HEK293 (cell line): ENCODE results near the gene SOX18.

Source experiments
- EGR2 ChIP-seq: fragments of 450-650 bp; formaldehyde crosslinking; IDR thresholded peaks from 2 replicates; pipeline ENCODE4 v1.5.1; 2016; ENCODE audit warnings: low read depth, missing biosample characterization, missing genetic modification characterization
- GLIS1 ChIP-seq: fragments of 450-650 bp; formaldehyde crosslinking; IDR thresholded peaks from 2 replicates; pipeline ENCODE4 v1.5.1; 2016; ENCODE audit warnings: missing biosample characterization, missing genetic modification characterization
- INSM2 ChIP-seq: fragments of 450-650 bp; formaldehyde crosslinking; IDR thresholded peaks from 2 replicates; pipeline ENCODE4 v1.5.1; 2016; ENCODE audit warnings: missing biosample characterization, missing genetic modification characterization
- KLF10 ChIP-seq: fragments of 450-650 bp; IDR thresholded peaks from 2 replicates; pipeline ENCODE4 v1.5.1; 2018; ENCODE audit warnings: missing biosample characterization, mild to moderate bottlenecking, missing genetic modification characterization
- OSR2 ChIP-seq: fragments of 450-650 bp; formaldehyde crosslinking; IDR thresholded peaks from 2 replicates; pipeline ENCODE4 v1.5.1; 2016; ENCODE audit warnings: missing biosample characterization, missing genetic modification characterization
- SCRT1 ChIP-seq: fragments of 450-650 bp; formaldehyde crosslinking; IDR thresholded peaks from 2 replicates; pipeline ENCODE4 v1.5.1; 2016; ENCODE audit warnings: missing biosample characterization, missing genetic modification characterization, borderline replicate concordance
- SCRT2 ChIP-seq: fragments of 450-650 bp; formaldehyde crosslinking; IDR thresholded peaks from 2 replicates; pipeline ENCODE4 v1.5.1; 2016; ENCODE audit warnings: missing biosample characterization, missing genetic modification characterization
- ZEB2 ChIP-seq: fragments of 450-650 bp; formaldehyde crosslinking; IDR thresholded peaks from 2 replicates; pipeline ENCODE4 v1.5.1; 2016; ENCODE audit warnings: missing biosample characterization, missing genetic modification characterization
- ZNF112 ChIP-seq: fragments of 450-650 bp; formaldehyde crosslinking; IDR thresholded peaks from 2 replicates; pipeline ENCODE4 v1.5.0; 2017; ENCODE audit warnings: missing biosample characterization, missing genetic modification characterization
- ZNF140 ChIP-seq: fragments of 450-650 bp; formaldehyde crosslinking; IDR thresholded peaks from 2 replicates; pipeline ENCODE4 v1.5.1; 2016; ENCODE audit warnings: missing biosample characterization, missing genetic modification characterization
- ZNF184 ChIP-seq: fragments of 450-650 bp; IDR thresholded peaks from 2 replicates; pipeline ENCODE4 v1.5.1; 2018; ENCODE audit warnings: missing biosample characterization, mild to moderate bottlenecking, missing genetic modification characterization
- ZNF248 ChIP-seq: fragments of 450-650 bp; formaldehyde crosslinking; IDR thresholded peaks from 2 replicates; pipeline ENCODE4 v1.5.1; 2017; ENCODE audit warnings: missing biosample characterization, missing genetic modification characterization
- ZNF423 ChIP-seq: fragments of 450-650 bp; formaldehyde crosslinking; IDR thresholded peaks from 2 replicates; pipeline ENCODE4 v1.5.1; 2016; ENCODE audit warnings: missing biosample characterization, missing genetic modification characterization
- ZNF692 ChIP-seq: fragments of 450-650 bp; formaldehyde crosslinking; IDR thresholded peaks from 2 replicates; pipeline ENCODE4 v1.5.1; 2016; ENCODE audit warnings: missing biosample characterization, missing genetic modification characterization
- ZSCAN30 ChIP-seq: fragments of 450-650 bp; IDR thresholded peaks from 2 replicates; pipeline ENCODE4 v1.5.1; 2018; ENCODE audit warnings: missing biosample characterization, mild to moderate bottlenecking, missing genetic modification characterization, moderate library complexity
- TF ChIP-seq, protein P1 (sequence below): fragments of 450-650 bp; formaldehyde crosslinking; IDR thresholded peaks from 2 replicates; pipeline ENCODE4 v1.5.1; 2016; ENCODE audit warnings: missing biosample characterization, missing genetic modification characterization
- TF ChIP-seq, protein P2 (sequence below): fragments of 450-650 bp; formaldehyde crosslinking; IDR thresholded peaks from 2 replicates; pipeline ENCODE4 v1.5.1; 2016; ENCODE audit warnings: missing biosample characterization, missing genetic modification characterization
- TF ChIP-seq, protein P3 (sequence below): fragments of 450-650 bp; formaldehyde crosslinking; IDR thresholded peaks from 2 replicates; pipeline ENCODE4; 2016; ENCODE audit warnings: missing biosample characterization, missing genetic modification characterization

The SOX18 gene

GRCh38 chr20:64039293-64040160 lies 9.9 kb downstream of the SOX18 start (continued):
- TF ChIP-seq INSM2 (tag by site-specific recombination) (no peak), OSR2 (no peak), ZNF184 (tag by site-specific recombination) (no peak), KLF10 (tag by site-specific recombination) (no peak), EGR2 (tag by site-specific recombination) (no peak), GLIS1 (tag by site-specific recombination) (peak; percentile 85), ZNF248 (tag by site-specific recombination) (no peak), ZNF112 (tag by site-specific recombination) (no peak), ZNF140 (tag by site-specific recombination) (no peak), SCRT1 (tag by site-specific recombination) (peak; percentile 77), ZSCAN30 (no peak), ZNF692 (tag by site-specific recombination) (no peak), ZNF423 (tag by site-specific recombination) (no peak), ZEB2 (tag by site-specific recombination) (0 out of 2 replicates have a peak, but pooled peaks have one; percentile 7), SCRT2 (tag by site-specific recombination) (peak; percentile 93)
- TF ChIP-seq, protein P1, sequence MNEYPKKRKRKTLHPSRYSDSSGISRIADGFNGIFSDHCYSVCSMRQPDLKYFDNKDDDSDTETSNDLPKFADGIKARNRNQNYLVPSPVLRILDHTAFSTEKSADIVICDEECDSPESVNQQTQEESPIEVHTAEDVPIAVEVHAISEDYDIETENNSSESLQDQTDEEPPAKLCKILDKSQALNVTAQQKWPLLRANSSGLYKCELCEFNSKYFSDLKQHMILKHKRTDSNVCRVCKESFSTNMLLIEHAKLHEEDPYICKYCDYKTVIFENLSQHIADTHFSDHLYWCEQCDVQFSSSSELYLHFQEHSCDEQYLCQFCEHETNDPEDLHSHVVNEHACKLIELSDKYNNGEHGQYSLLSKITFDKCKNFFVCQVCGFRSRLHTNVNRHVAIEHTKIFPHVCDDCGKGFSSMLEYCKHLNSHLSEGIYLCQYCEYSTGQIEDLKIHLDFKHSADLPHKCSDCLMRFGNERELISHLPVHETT (tag by site-specific recombination): no peak
- TF ChIP-seq, protein P2, sequence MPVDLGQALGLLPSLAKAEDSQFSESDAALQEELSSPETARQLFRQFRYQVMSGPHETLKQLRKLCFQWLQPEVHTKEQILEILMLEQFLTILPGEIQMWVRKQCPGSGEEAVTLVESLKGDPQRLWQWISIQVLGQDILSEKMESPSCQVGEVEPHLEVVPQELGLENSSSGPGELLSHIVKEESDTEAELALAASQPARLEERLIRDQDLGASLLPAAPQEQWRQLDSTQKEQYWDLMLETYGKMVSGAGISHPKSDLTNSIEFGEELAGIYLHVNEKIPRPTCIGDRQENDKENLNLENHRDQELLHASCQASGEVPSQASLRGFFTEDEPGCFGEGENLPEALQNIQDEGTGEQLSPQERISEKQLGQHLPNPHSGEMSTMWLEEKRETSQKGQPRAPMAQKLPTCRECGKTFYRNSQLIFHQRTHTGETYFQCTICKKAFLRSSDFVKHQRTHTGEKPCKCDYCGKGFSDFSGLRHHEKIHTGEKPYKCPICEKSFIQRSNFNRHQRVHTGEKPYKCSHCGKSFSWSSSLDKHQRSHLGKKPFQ: no peak
- TF ChIP-seq, protein P3, sequence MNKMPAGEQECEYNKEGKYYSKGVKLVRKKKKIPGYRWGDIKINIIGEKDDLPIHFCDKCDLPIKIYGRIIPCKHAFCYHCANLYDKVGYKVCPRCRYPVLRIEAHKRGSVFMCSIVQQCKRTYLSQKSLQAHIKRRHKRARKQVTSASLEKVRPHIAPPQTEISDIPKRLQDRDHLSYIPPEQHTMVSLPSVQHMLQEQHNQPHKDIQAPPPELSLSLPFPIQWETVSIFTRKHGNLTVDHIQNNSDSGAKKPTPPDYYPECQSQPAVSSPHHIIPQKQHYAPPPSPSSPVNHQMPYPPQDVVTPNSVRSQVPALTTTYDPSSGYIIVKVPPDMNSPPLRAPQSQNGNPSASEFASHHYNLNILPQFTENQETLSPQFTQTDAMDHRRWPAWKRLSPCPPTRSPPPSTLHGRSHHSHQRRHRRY (tag by site-specific recombination): no peak
